GM12864 (cell line): ENCODE data around the gene TESK1.
A peak's percentile ranks its signal among the peaks of the same experiment; 100 is the strongest.

Source experiments
- DNase-seq: peaks from one replicate; pipeline ENCODE4 v3.0.0-alpha.2; 2011; ENCODE audit warnings: low read depth
- H3K4me3 ChIP-seq: 2 replicates; pipeline ENCODE4 v1.5.1; 2011; ENCODE audit warnings: mild to moderate bottlenecking, low read depth, low read length, control low read depth
- CTCF ChIP-seq: IDR thresholded peaks from 2 replicates; pipeline ENCODE4 v1.5.1; 2011; ENCODE audit warnings: low read depth, mild to moderate bottlenecking, moderate library complexity, low read length, control low read depth, inconsistent platforms; ENCODE audit errors: missing control alignments

Gene TESK1

GRCh38 chr9:35618325-35618727 lies 13.3 kb downstream of the TESK1 start, which contains the start of gene CD72:
CD72 (minus strand) TSS chr9:35618413; CDS start chr9:35618303, 110 bp downstream.
- no peak for DNase-seq
- no peak for TF ChIP-seq CTCF
- H3K4me3 ChIP-seq: peak within 1 kb of the TSS; percentile 51

GRCh38 chr9:35618854-35619799 lies 14.1 kb downstream of the TESK1 start:
- no peak for TF ChIP-seq CTCF
- H3K4me3 ChIP-seq: peak overlapping the region; percentile 2; the same call in 1 of the 2 replicates
- peak; percentile 52 for DNase-seq

GRCh38 chr9:35619800-35620158 lies 14.7 kb downstream of the TESK1 start:
- TF ChIP-seq CTCF: no peak
- DNase-seq: peak; percentile 50
- no peak overlapping the region for H3K4me3 ChIP-seq

- DNase-seq: no peak
- no peak overlapping the region for H3K4me3 ChIP-seq
- no peak for TF ChIP-seq CTCF
These were observed 22.5 kb downstream of the TESK1 start for GRCh38 chr9:35627575-35627974.

- no peak for TF ChIP-seq CTCF
These were observed 23.4 kb downstream of the TESK1 start for GRCh38 chr9:35628389-35628991.

GRCh38 chr9:35629597-35629996 lies 24.5 kb downstream of the TESK1 start:
- H3K4me3 ChIP-seq: no peak overlapping the region
- no peak for DNase-seq
- no peak for TF ChIP-seq CTCF

More at GRCh38 chr9:35628389-35628991, 23.4 kb downstream of the TESK1 start:
- DNase-seq: no peak
- no peak overlapping the region for H3K4me3 ChIP-seq
